Activated CD4-positive, alpha-beta T cell treated with anti-CD3 and anti-CD28 coated beads for 1 hour (primary cell): ENCODE results near the gene LRRK1.
"Not testable (repeated sequence)": the region's sequence is repeated elsewhere in the genome, so short reads cannot be mapped to it uniquely, and the experiment has no call there.

ENCODE experiments used
- DNase-seq: peaks from one replicate; pipeline ENCODE4 v3.0.0-alpha.2; 2020

LRRK1 gene

GRCh38 chr15:101083336-101084045 is 164.3 kb downstream of the LRRK1 start:
- no peak for DNase-seq

GRCh38 chr15:101084801-101085200 is 165.6 kb downstream of the LRRK1 start:
- no peak for DNase-seq

GRCh38 chr15:101085311-101085700 is 166.1 kb downstream of the LRRK1 start:
- no peak for DNase-seq

GRCh38 chr15:101086394-101087171 is 167.4 kb downstream of the LRRK1 start:
- DNase-seq = no peak

GRCh38 chr15:101087172-101087769 is 168.1 kb downstream of the LRRK1 start:
- no peak for DNase-seq

- no peak for DNase-seq
Measured at GRCh38 chr15:101088271-101088670, 169.1 kb downstream of the LRRK1 start.

- DNase-seq = peak; percentile 72
Measured at GRCh38 chr15:101088788-101089578, 169.8 kb downstream of the LRRK1 start.

- DNase-seq = no peak
Measured at GRCh38 chr15:101089579-101090427, 170.6 kb downstream of the LRRK1 start.

GRCh38 chr15:101090428-101090790 is 171.3 kb downstream of the LRRK1 start:
- DNase-seq = no peak

GRCh38 chr15:101091080-101092017 is 172.2 kb downstream of the LRRK1 start:
- DNase-seq = no peak

GRCh38 chr15:101092156-101092866 is 173.2 kb downstream of the LRRK1 start:
- DNase-seq = no peak

- DNase-seq = no peak
Measured at GRCh38 chr15:101092867-101093202, 173.7 kb downstream of the LRRK1 start.

GRCh38 chr15:101093958-101094357 is 174.8 kb downstream of the LRRK1 start:
- no peak for DNase-seq

- not testable (repeated sequence) for DNase-seq
Measured at GRCh38 chr15:101095796-101096406, 176.7 kb downstream of the LRRK1 start.

- DNase-seq = no peak
Measured at GRCh38 chr15:101097111-101097510, 178.0 kb downstream of the LRRK1 start.

GRCh38 chr15:101099183-101099582 is 180.0 kb downstream of the LRRK1 start:
- DNase-seq = no peak

GRCh38 chr15:101100118-101100517 is 181.0 kb downstream of the LRRK1 start:
- DNase-seq = no peak

GRCh38 chr15:101100593-101101442 is 181.7 kb downstream of the LRRK1 start:
- no peak for DNase-seq

GRCh38 chr15:101101676-101102075 is 182.5 kb downstream of the LRRK1 start:
- no peak for DNase-seq
